Lung (tissue), 12 donors: ENCODE results near the gene IGSF9. TPM values are rescaled to one million over a fixed set of nuclear protein-coding genes. Genes with fewer than 3 reads are reported as not detected.

ENCODE experiments used
- ATAC-seq: fragments of 200-7000 bp; cut with Tn5 transposase; one replicate; pipeline ENCODE4 v1.9.1; 2020; ENCODE audit warnings: moderate number of reproducible peaks; ENCODE audit not compliant: insufficient read depth, low FRiP score
- DNase-seq, 3 donors: peaks; one replicate each; pipeline ENCODE4 v3.0.0-alpha.2; 2013 to 2017
- H3K27ac ChIP-seq, 2 donors: one replicate each; pipeline ENCODE4 v1.5.1; 2013; ENCODE audit warnings: mild to moderate bottlenecking in 2 of 2, moderate library complexity in 2 of 2, control low read depth in 1 of 2, inconsistent platforms in 1 of 2, low read depth in 1 of 2, low read length in 1 of 2
- H3K27me3 ChIP-seq, 3 donors: one replicate each; pipeline ENCODE4 v1.5.1; 2013; ENCODE audit warnings: low read length in 2 of 3; ENCODE audit not compliant: control insufficient read depth in 3 of 3, insufficient read depth in 3 of 3
- H3K36me3 ChIP-seq, 4 donors: one replicate each; pipeline ENCODE4 v1.5.1; 2013; ENCODE audit warnings: low read length in 4 of 4, mild to moderate bottlenecking in 1 of 4, moderate library complexity in 1 of 4; ENCODE audit not compliant: control insufficient read depth in 4 of 4, insufficient read depth in 4 of 4
- H3K4me1 ChIP-seq, 5 donors: one replicate each; pipeline ENCODE4 v1.5.1; 2013; ENCODE audit warnings: low read length in 5 of 5, mild to moderate bottlenecking in 2 of 5, moderate library complexity in 1 of 5; ENCODE audit not compliant: control insufficient read depth in 5 of 5, insufficient read depth in 5 of 5
- H3K4me3 ChIP-seq: one replicate; pipeline ENCODE4 v1.5.1; 2013; ENCODE audit warnings: mild to moderate bottlenecking, control low read depth, moderate library complexity
- H3K9ac ChIP-seq, 2 donors: one replicate each; pipeline ENCODE4 v1.5.1; 2013; ENCODE audit warnings: low read length in 2 of 2, control low read depth in 1 of 2; ENCODE audit not compliant: insufficient read depth in 1 of 2
- H3K9me3 ChIP-seq, 4 donors: one replicate each; pipeline ENCODE4 v1.5.1; 2013; ENCODE audit warnings: low read length in 3 of 4, mild to moderate bottlenecking in 1 of 4, moderate library complexity in 1 of 4; ENCODE audit not compliant: control insufficient read depth in 4 of 4, insufficient read depth in 3 of 4
- CTCF ChIP-seq: IDR thresholded peaks from 2 replicates; pipeline ENCODE4 v1.5.1; 2012; ENCODE audit warnings: mild to moderate bottlenecking; ENCODE audit errors: control extremely low read depth, extremely low read depth
- WGBS, 2 donors: extraction: QIAGEN DNeasy Blood & Tissue Kit; methylation state at CpG; one replicate each; pipeline ENCODE4 v1.1.7; 2013; 5-methylcytosine and 5-hydroxymethylcytosine counted together
- polyA plus RNA-seq, 2 donors: library from polyadenylated mRNA; stranded (reverse); fragments of 200-250 nt; gene quantifications; one replicate each; pipeline ENCODE4 v1.2.1, GENCODE V29; 2013
- total RNA-seq, 2 donors: library from RNA; depleted of rRNA in 1 of 2; stranded (reverse); fragments of >200 nt in 1 of 2; gene quantifications; one replicate each; pipeline ENCODE4 v1.2.1, GENCODE V29; 2014 to 2021
- donor health status: control.
- donor health status: control.
- donor health status: Bipolar disorder and iron deficiency.
- donor health status: healthy.
- donor health status: DM: yes; HTN: yes; CAD: no.

Gene IGSF9
- total and polyA plus RNA-seq, 4 donors, result 1.4 to 4.9 (median 2.0) TPM

- H3K9ac ChIP-seq, result no peak overlapping the region
- DNase-seq (peak in 1 of 3 donors; percentile 11), ATAC-seq (no peak)
- no peaks in the 10 kb centered on the region for H3K9me3 ChIP-seq
- peaks cover 0 to 6% (median 0%) of the 10 kb centered on the region in 5 donors for H3K4me1 ChIP-seq
- no peak overlapping the region for H3K4me3 ChIP-seq
- H3K27me3 ChIP-seq, result peaks cover 0 to 2% (median 0%) of the 10 kb centered on the region in 3 donors
- no peak overlapping the region for H3K27ac ChIP-seq
- no peak for TF ChIP-seq CTCF
- no peaks in the 10 kb centered on the region for H3K36me3 ChIP-seq
- WGBS, 2 donors, result 76 to 91% methylated on average over 2 of the region's 2 CpGs
Measured at GRCh38 chr1:159993911-159994310, 48.5 kb upstream of the IGSF9 start.

- Histone ChIP-seq H3K27ac (peak overlapping the region in 1 of 2 donors; percentile 1), H3K9me3 (no peaks in the 10 kb centered on the region), H3K4me1 (peaks cover 0 to 6% (median 0%) of the 10 kb centered on the region in 5 donors), H3K9ac (no peak overlapping the region), H3K4me3 (no peak overlapping the region), H3K27me3 (peaks cover 0 to 2% (median 0%) of the 10 kb centered on the region in 3 donors), H3K36me3 (no peaks in the 10 kb centered on the region)
- WGBS, 2 donors, result 82 to 88% methylated on average over 1 of the region's 1 CpG
- ATAC-seq, result no peak
- DNase-seq, result no peak
- no peak for TF ChIP-seq CTCF
Measured at GRCh38 chr1:159992161-159992560, 46.7 kb upstream of the IGSF9 start.

- no peak overlapping the region for H3K9ac ChIP-seq
- no peak overlapping the region for H3K4me3 ChIP-seq
- ATAC-seq, result peak; percentile 72
- H3K4me1 ChIP-seq, result peaks cover 0 to 4% (median 0%) of the 10 kb centered on the region in 5 donors
- no peaks in the 10 kb centered on the region for H3K27me3 ChIP-seq
- H3K36me3 ChIP-seq, result no peaks in the 10 kb centered on the region
- no peak overlapping the region for H3K27ac ChIP-seq
- 25 to 38% methylated on average over 4 of the region's 4 CpGs for WGBS, 2 donors
- no peaks in the 10 kb centered on the region for H3K9me3 ChIP-seq
- TF ChIP-seq CTCF, result no peak
- peak in 2 of 3 donors; percentile 29 for DNase-seq
Measured at GRCh38 chr1:159991513-159991912, 46.1 kb upstream of the IGSF9 start.

- Histone ChIP-seq H3K36me3 (no peaks in the 10 kb centered on the region), H3K4me3 (no peak overlapping the region), H3K27ac (no peak overlapping the region), H3K27me3 (no peaks in the 10 kb centered on the region), H3K9me3 (no peaks in the 10 kb centered on the region), H3K9ac (no peak overlapping the region), H3K4me1 (peaks cover 0 to 4% (median 0%) of the 10 kb centered on the region in 5 donors)
- 93 to 95% methylated on average over 5 of the region's 5 CpGs for WGBS, 2 donors
- no peak for TF ChIP-seq CTCF
- no peak for DNase-seq
- ATAC-seq, result no peak
Measured at GRCh38 chr1:159990005-159990404, 44.6 kb upstream of the IGSF9 start.
